AG04450 (cell line): ENCODE measurements around the gene IGF1. TPM values are rescaled to one million over a fixed set of nuclear protein-coding genes. Genes with fewer than 3 reads are reported as not detected.
A peak's percentile ranks its signal among the peaks of the same experiment; 100 is the strongest.

Experiments used
- CTCF ChIA-PET: fragments of 300-600, 350-600 bp; formaldehyde crosslinking; extraction: SDS; loops from one replicate; lab custom pipeline; 2022; ENCODE audit warnings: antibody characterized with exemption, inconsistent platforms; lab: Charles Lee
- POLR2A ChIA-PET: fragments of 350-600 bp; formaldehyde crosslinking; extraction: SDS; loops from one replicate; lab custom pipeline; 2021; ENCODE audit warnings: antibody characterized with exemption, inconsistent platforms; lab: Yijun Ruan, JAX
- DNase-seq: peaks from one replicate; pipeline ENCODE4 v3.0.0-alpha.2; 2011; ENCODE audit warnings: low read depth, low spot score
- H3K27ac ChIP-seq: one replicate; pipeline ENCODE4 v1.5.1; 2012; ENCODE audit warnings: low read depth, low read length, control low read depth
- H3K27me3 ChIP-seq: one replicate; pipeline ENCODE4 v1.6.0; 2012; ENCODE audit warnings: low read length; ENCODE audit not compliant: control insufficient read depth, insufficient read depth
- H3K4me3 ChIP-seq: 2 replicates; pipeline ENCODE4 v1.5.1; 2011; ENCODE audit warnings: mild to moderate bottlenecking, low read depth, low read length, control low read depth
- H3K9me3 ChIP-seq: 2 replicates; pipeline ENCODE4 v1.5.1; 2012; ENCODE audit warnings: low read length; ENCODE audit not compliant: control insufficient read depth, insufficient read depth
- polyA plus RNA-seq: library from polyadenylated mRNA; depleted of rRNA; stranded (reverse); fragments of >200 nt; gene quantifications from 2 replicates; pipeline ENCODE4 v1.2.3, GENCODE V29; 2011
- TF ChIP-seq, protein P1 (sequence below): IDR thresholded peaks from 2 replicates; pipeline ENCODE4 v1.5.1; 2011; ENCODE audit warnings: low read depth, low read length, control low read depth, inconsistent platforms

The IGF1 gene
- polyA plus RNA-seq, 1 experiment: 0.01 TPM

DNA sequence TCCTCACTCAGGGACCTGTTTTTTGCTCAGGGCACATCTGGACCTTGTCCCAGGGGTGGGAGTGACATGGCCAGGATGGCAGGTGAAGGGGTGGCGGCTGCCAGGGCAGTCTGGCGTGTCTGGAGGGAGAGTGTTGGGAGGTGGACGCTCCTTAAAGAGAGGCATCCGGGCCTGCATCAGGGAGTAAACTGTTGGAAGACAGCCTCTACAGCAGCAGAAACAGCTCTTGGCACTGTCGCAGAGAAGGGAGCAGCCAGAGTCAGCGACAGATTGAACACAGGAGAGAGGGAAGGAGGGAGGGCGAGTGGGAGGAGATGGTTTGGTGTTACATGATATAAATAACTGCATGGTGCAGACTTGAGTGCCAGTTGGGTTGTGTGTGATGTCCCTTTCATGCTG, 52.8 kb downstream of the IGF1 start:
- CTCF ChIA-PET: no interaction called here
- no peak for DNase-seq

GRCh38 chr12:102426599-102427542, 53.5 kb downstream of the IGF1 start:
- no peak for DNase-seq
- TF ChIP-seq, protein P1, sequence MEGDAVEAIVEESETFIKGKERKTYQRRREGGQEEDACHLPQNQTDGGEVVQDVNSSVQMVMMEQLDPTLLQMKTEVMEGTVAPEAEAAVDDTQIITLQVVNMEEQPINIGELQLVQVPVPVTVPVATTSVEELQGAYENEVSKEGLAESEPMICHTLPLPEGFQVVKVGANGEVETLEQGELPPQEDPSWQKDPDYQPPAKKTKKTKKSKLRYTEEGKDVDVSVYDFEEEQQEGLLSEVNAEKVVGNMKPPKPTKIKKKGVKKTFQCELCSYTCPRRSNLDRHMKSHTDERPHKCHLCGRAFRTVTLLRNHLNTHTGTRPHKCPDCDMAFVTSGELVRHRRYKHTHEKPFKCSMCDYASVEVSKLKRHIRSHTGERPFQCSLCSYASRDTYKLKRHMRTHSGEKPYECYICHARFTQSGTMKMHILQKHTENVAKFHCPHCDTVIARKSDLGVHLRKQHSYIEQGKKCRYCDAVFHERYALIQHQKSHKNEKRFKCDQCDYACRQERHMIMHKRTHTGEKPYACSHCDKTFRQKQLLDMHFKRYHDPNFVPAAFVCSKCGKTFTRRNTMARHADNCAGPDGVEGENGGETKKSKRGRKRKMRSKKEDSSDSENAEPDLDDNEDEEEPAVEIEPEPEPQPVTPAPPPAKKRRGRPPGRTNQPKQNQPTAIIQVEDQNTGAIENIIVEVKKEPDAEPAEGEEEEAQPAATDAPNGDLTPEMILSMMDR: no peak
- Histone ChIP-seq H3K27ac (peak overlapping the region; percentile 34), H3K27me3 (no peaks in the 10 kb centered on the region), H3K4me3 (no peak overlapping the region), H3K9me3 (no peaks in the 10 kb centered on the region)
- CTCF ChIA-PET: interaction anchor here (1.8 kb wide), 1 partner anchor 58 kb away, joined by 6 read pairs; no protein-coding TSS in a partner anchor
- POLR2A ChIA-PET: no interaction called here

More for the DNA sequence above, 52.8 kb downstream of the IGF1 start:
- POLR2A ChIA-PET: no interaction called here
- TF ChIP-seq, protein P1: no peak
- Histone ChIP-seq H3K4me3 (no peak overlapping the region), H3K9me3 (no peaks in the 10 kb centered on the region), H3K27me3 (no peaks in the 10 kb centered on the region), H3K27ac (peak overlapping the region; percentile 34)

DNA sequence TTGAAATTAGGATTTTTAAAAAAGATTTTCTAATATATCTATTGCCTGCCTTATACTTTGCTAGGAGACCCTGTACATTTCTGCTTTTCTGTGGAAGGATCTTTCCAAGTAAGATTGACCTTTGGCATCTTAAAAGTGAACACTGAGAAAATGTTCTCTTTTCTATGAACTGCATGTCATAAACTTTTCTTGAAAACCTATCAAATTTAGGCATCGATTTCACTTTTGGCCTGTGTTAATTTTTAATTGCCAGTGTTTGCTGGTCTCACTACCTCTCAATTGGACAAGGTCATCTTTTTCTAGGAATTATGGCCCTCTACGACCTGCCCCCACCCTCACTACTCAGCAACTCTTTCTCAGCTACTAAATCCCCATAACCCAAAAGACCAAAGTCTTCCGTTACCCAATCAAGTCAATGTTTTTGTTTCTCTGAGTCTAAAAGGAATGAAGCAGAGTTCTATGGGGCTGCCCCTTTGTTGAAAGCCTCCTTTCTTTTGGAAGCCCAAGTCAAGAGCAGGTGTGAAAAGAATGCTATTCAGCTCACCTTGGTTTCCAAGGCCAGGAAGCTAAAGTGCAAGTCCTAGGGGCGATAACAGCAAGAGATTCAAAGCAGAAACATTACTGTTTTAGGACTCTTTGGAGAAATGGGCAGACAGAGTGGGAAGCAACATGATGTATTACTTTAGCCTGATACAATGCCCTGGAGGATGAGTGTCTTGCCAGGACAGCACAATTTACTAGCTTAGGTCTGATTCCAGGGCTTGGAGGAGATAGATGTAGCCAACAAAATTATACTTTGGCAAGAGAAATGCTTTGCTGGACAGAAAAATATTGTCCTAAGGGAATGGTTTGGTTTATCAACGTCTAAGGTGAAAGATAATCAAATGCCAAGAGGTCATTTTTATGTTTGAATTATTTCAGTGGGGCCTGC, 55.0 kb downstream of the IGF1 start:
- ChIA-PET CTCF (interaction anchor here (1.8 kb wide), 1 partner anchor 59 kb away, joined by 6 read pairs; no protein-coding TSS in a partner anchor), POLR2A (no interaction called here)
- H3K27ac ChIP-seq: no peak overlapping the region
- no peaks in the 10 kb centered on the region for H3K27me3 ChIP-seq
- H3K9me3 ChIP-seq: no peaks in the 10 kb centered on the region
- TF ChIP-seq, protein P1: no peak
- no peak for DNase-seq
- no peak overlapping the region for H3K4me3 ChIP-seq

DNA sequence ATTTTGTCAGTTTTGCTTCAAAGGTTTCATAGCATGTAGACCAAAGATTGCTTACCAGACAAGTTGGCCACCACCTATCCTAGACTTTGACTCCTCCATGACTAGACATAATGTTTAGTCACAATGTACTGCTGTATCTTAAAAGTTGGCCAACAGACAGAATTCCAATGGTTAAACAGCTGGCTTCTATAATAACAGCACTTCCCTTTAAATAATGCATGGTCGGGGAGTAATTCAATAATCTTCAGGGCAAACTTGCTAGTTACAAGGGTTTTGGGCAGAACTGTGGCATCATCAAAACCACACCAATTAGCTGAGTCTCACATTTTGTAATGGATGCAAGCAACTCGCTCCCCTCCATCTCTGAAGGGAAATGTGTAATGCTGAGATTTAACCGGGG, 56.9 kb downstream of the IGF1 start:
- Histone ChIP-seq H3K4me3 (no peak overlapping the region), H3K27ac (no peak overlapping the region), H3K9me3 (no peaks in the 10 kb centered on the region), H3K27me3 (no peaks in the 10 kb centered on the region)
- peak; percentile 15 for DNase-seq
- POLR2A ChIA-PET: no interaction called here
- CTCF ChIA-PET: no interaction called here
- TF ChIP-seq, protein P1: no peak
